GOT3 (cell line): ENCODE data around the gene APBB1IP.
"Not testable (repeated sequence)": the region's sequence is repeated elsewhere in the genome, so short reads cannot be mapped to it uniquely, and the experiment has no call there.

Source experiments
- DNase-seq: peaks from one replicate; lab custom pipeline; 2025; ENCODE audit warnings: mixed read lengths; lab: John Stamatoyannopoulos, UW

APBB1IP gene

GRCh38 chr10:26441491-26442214, 3.5 kb downstream of the APBB1IP start:
- no peak for DNase-seq

GRCh38 chr10:26445411-26446031, 7.4 kb downstream of the APBB1IP start:
- DNase-seq, result no peak

GRCh38 chr10:26446258-26446657, 8.1 kb downstream of the APBB1IP start:
- no peak for DNase-seq

GRCh38 chr10:26448292-26448691, 10.2 kb downstream of the APBB1IP start:
- DNase-seq, result no peak

- DNase-seq, result no peak
Observed at GRCh38 chr10:26448706-26449435, 10.7 kb downstream of the APBB1IP start.

- DNase-seq, result no peak
Observed at GRCh38 chr10:26449726-26450125, 11.6 kb downstream of the APBB1IP start.

- DNase-seq, result no peak
Observed at GRCh38 chr10:26451903-26452302, 13.8 kb downstream of the APBB1IP start.

GRCh38 chr10:26453850-26454249, 15.7 kb downstream of the APBB1IP start:
- no peak for DNase-seq

- no peak for DNase-seq
Observed at GRCh38 chr10:26454891-26455290, 16.8 kb downstream of the APBB1IP start.

- DNase-seq, result no peak
Observed at GRCh38 chr10:26455567-26456315, 17.6 kb downstream of the APBB1IP start.

GRCh38 chr10:26457088-26457487, 18.9 kb downstream of the APBB1IP start:
- no peak for DNase-seq

- DNase-seq, result no peak
Observed at GRCh38 chr10:26460736-26461135, 22.6 kb downstream of the APBB1IP start.

- no peak for DNase-seq
Observed at GRCh38 chr10:26463986-26464385, 25.8 kb downstream of the APBB1IP start.

GRCh38 chr10:26464632-26465280, 26.6 kb downstream of the APBB1IP start:
- no peak for DNase-seq

- not testable (repeated sequence) for DNase-seq
Observed at GRCh38 chr10:26466531-26466930, 28.4 kb downstream of the APBB1IP start.

GRCh38 chr10:26467639-26468038, 29.5 kb downstream of the APBB1IP start:
- DNase-seq, result no peak

- no peak for DNase-seq
Observed at GRCh38 chr10:26468291-26468690, 30.1 kb downstream of the APBB1IP start.

- DNase-seq, result no peak
Observed at GRCh38 chr10:26468700-26469099, 30.6 kb downstream of the APBB1IP start.

GRCh38 chr10:26472492-26472778, 34.3 kb downstream of the APBB1IP start:
- DNase-seq, result no peak

GRCh38 chr10:26474026-26474425, 35.9 kb downstream of the APBB1IP start:
- no peak for DNase-seq

- DNase-seq, result not testable (repeated sequence)
Observed at GRCh38 chr10:26474845-26475244, 36.7 kb downstream of the APBB1IP start.

GRCh38 chr10:26475386-26475785, 37.2 kb downstream of the APBB1IP start:
- no peak for DNase-seq
